SU-DHL-6 (cell line): ENCODE results near the gene SRCAP.

Experiments used
- H2AFZ ChIP-seq: fragments of 200-600 bp; sonication (generic); 2 replicates; pipeline ENCODE4 v1.6.1; 2014; ENCODE audit warnings: low read depth, mild to moderate bottlenecking, moderate library complexity, mixed read lengths, antibody characterized with exemption, low read length; ENCODE audit not compliant: severe bottlenecking
- H3F3A ChIP-seq: fragments of 200-600 bp; shearing (Covaris generic); 2 replicates; pipeline ENCODE4 v1.6.0; 2016; ENCODE audit warnings: antibody characterized with exemption, mild to moderate bottlenecking; ENCODE audit not compliant: insufficient read depth
- H3K27ac ChIP-seq: fragments of 200-600 bp; sonication (generic); 2 replicates; pipeline ENCODE4 v1.5.1; 2016; ENCODE audit warnings: low read depth, mild to moderate bottlenecking, low read length, moderate library complexity, mixed read lengths
- H3K27me3 ChIP-seq: fragments of 200-600 bp; sonication (generic), shearing (Covaris generic); 2 replicates; pipeline ENCODE4 v1.6.0; 2014; ENCODE audit warnings: mild to moderate bottlenecking, low read length
- H3K36me3 ChIP-seq: fragments of 200-600 bp; sonication (generic); 2 replicates; pipeline ENCODE4 v1.6.1; 2014; ENCODE audit warnings: mild to moderate bottlenecking, low read length, mixed read lengths
- H3K4me2 ChIP-seq: fragments of 300-600, 200-600 bp; shearing (Covaris generic), sonication (generic); 2 replicates; pipeline ENCODE4 v1.6.0; 2014; ENCODE audit warnings: low read length, low read depth, mild to moderate bottlenecking; ENCODE audit not compliant: poor library complexity, severe bottlenecking
- H3K4me3 ChIP-seq: fragments of 200-600 bp; sonication (generic); 2 replicates; pipeline ENCODE4 v1.5.1; 2014; ENCODE audit warnings: antibody characterized with exemption, low read length, mild to moderate bottlenecking, mixed read lengths; ENCODE audit not compliant: insufficient read depth, poor library complexity, severe bottlenecking
- H3K79me2 ChIP-seq: fragments of 200-600 bp; sonication (generic); 2 replicates; pipeline ENCODE4 v1.6.1; 2014; ENCODE audit warnings: mild to moderate bottlenecking, low read length, moderate library complexity; ENCODE audit not compliant: insufficient read depth
- H3K9ac ChIP-seq: fragments of 200-600 bp; sonication (generic); 2 replicates; pipeline ENCODE4 v1.7.0; 2014; ENCODE audit warnings: mild to moderate bottlenecking, low read length
- H3K9me2 ChIP-seq: fragments of 200-600 bp; sonication (generic); replicated peaks from 2 replicates; pipeline ENCODE4 v1.6.1; 2014; ENCODE audit warnings: low read length; ENCODE audit not compliant: insufficient read depth
- H3K9me3 ChIP-seq: fragments of 200-600 bp; sonication (generic); 2 replicates; pipeline ENCODE4 v1.6.1; 2014; ENCODE audit warnings: low read length, mixed read lengths; ENCODE audit not compliant: insufficient read depth
- H4K20me1 ChIP-seq: fragments of 200-600 bp; sonication (generic); 2 replicates; pipeline ENCODE4 v1.6.1; 2014; ENCODE audit warnings: low read depth, mild to moderate bottlenecking, antibody characterized with exemption, low read length, moderate library complexity, mixed read lengths
- EZH2phosphoT487 ChIP-seq: fragments of 200-600 bp; sonication (generic), shearing (Covaris generic); conservative IDR thresholded peaks from 2 replicates; pipeline ENCODE4 v1.6.1; 2018; ENCODE audit warnings: mild to moderate bottlenecking, antibody characterized with exemption, low read length, moderate library complexity, mixed read lengths
- TF ChIP-seq, protein P1 (sequence below): fragments of 200-600 bp; sonication (generic); IDR thresholded peaks from one replicate; pipeline ENCODE4 v1.5.1; 2017; ENCODE audit warnings: antibody characterized with exemption, mild to moderate bottlenecking, low read length, moderate library complexity; ENCODE audit not compliant: insufficient read depth, poor library complexity, severe bottlenecking

The SRCAP gene

GRCh38 chr16:30663038-30663437, 35.9 kb upstream of the SRCAP start:
- H3K79me2 ChIP-seq = peaks cover 39% of the 10 kb centered on the region
- H2AFZ ChIP-seq = no peak overlapping the region
- H4K20me1 ChIP-seq = no peaks in the 10 kb centered on the region
- peaks cover 17% of the 10 kb centered on the region for H3F3A ChIP-seq
- no peak overlapping the region for H3K4me2 ChIP-seq
- peaks cover 6% of the 10 kb centered on the region; the same call in 1 of the 2 replicates for H3K36me3 ChIP-seq
- H3K27me3 ChIP-seq = no peaks in the 10 kb centered on the region
- H3K4me3 ChIP-seq = no peak overlapping the region
- H3K9me3 ChIP-seq = no peaks in the 10 kb centered on the region
- H3K9ac ChIP-seq = no peak overlapping the region
- TF ChIP-seq EZH2phosphoT487 = no peak
- TF ChIP-seq, protein P1, sequence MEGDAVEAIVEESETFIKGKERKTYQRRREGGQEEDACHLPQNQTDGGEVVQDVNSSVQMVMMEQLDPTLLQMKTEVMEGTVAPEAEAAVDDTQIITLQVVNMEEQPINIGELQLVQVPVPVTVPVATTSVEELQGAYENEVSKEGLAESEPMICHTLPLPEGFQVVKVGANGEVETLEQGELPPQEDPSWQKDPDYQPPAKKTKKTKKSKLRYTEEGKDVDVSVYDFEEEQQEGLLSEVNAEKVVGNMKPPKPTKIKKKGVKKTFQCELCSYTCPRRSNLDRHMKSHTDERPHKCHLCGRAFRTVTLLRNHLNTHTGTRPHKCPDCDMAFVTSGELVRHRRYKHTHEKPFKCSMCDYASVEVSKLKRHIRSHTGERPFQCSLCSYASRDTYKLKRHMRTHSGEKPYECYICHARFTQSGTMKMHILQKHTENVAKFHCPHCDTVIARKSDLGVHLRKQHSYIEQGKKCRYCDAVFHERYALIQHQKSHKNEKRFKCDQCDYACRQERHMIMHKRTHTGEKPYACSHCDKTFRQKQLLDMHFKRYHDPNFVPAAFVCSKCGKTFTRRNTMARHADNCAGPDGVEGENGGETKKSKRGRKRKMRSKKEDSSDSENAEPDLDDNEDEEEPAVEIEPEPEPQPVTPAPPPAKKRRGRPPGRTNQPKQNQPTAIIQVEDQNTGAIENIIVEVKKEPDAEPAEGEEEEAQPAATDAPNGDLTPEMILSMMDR = no peak
- H3K9me2 ChIP-seq = no peaks in the 10 kb centered on the region
- no peak overlapping the region for H3K27ac ChIP-seq

GRCh38 chr16:30663820-30664219, 35.2 kb upstream of the SRCAP start:
- Histone ChIP-seq H3K9me2 (no peaks in the 10 kb centered on the region), H3K9me3 (no peaks in the 10 kb centered on the region), H3K36me3 (peaks cover 6% of the 10 kb centered on the region; the same call in 1 of the 2 replicates), H3K4me3 (no peak overlapping the region), H2AFZ (no peak overlapping the region), H3F3A (peaks cover 15% of the 10 kb centered on the region), H3K4me2 (no peak overlapping the region), H3K27ac (no peak overlapping the region), H3K79me2 (peaks cover 39% of the 10 kb centered on the region), H3K9ac (no peak overlapping the region), H4K20me1 (no peaks in the 10 kb centered on the region), H3K27me3 (no peaks in the 10 kb centered on the region)
- TF ChIP-seq, protein P1 = no peak
- TF ChIP-seq EZH2phosphoT487 = no peak

GRCh38 chr16:30664616-30665109, 34.3 kb upstream of the SRCAP start:
- TF ChIP-seq, protein P1 = no peak
- no peak for TF ChIP-seq EZH2phosphoT487
- peaks cover 6% of the 10 kb centered on the region; the same call in 1 of the 2 replicates for H3K36me3 ChIP-seq
- no peaks in the 10 kb centered on the region for H3K9me3 ChIP-seq
- H3K4me2 ChIP-seq = no peak overlapping the region
- no peaks in the 10 kb centered on the region for H3K9me2 ChIP-seq
- H3K27ac ChIP-seq = no peak overlapping the region
- H3K9ac ChIP-seq = no peak overlapping the region
- H4K20me1 ChIP-seq = no peaks in the 10 kb centered on the region
- H3K79me2 ChIP-seq = peaks cover 38% of the 10 kb centered on the region
- peaks cover 11% of the 10 kb centered on the region for H3F3A ChIP-seq
- H3K4me3 ChIP-seq = no peak overlapping the region
- H2AFZ ChIP-seq = no peak overlapping the region
- H3K27me3 ChIP-seq = no peaks in the 10 kb centered on the region
